PFSK-1 (cell line): ENCODE measurements around the gene FOXA2.

Experiments used
- FOXP2 ChIP-seq: optimal IDR thresholded peaks from 2 replicates; pipeline ENCODE3; 2011; ENCODE audit warnings: borderline replicate concordance, control low read depth, inconsistent platforms; ENCODE audit not compliant: insufficient read depth; ENCODE audit errors: extremely low read length, extremely low read depth
- POLR2AphosphoS5 ChIP-seq: IDR thresholded peaks from 2 replicates; pipeline ENCODE4 v1.6.1; 2012; ENCODE audit warnings: low read depth, mild to moderate bottlenecking, control low read depth, low read length, moderate library complexity
- SIN3A ChIP-seq: IDR thresholded peaks from 2 replicates; pipeline ENCODE4 v1.6.1; 2012; ENCODE audit warnings: mild to moderate bottlenecking, low read length, moderate library complexity, borderline replicate concordance; ENCODE audit not compliant: insufficient read depth
- TAF1 ChIP-seq: IDR thresholded peaks from 2 replicates; pipeline ENCODE4 v1.6.1; 2012; ENCODE audit warnings: low read length, control low read depth, borderline replicate concordance; ENCODE audit not compliant: insufficient read depth

DNA sequence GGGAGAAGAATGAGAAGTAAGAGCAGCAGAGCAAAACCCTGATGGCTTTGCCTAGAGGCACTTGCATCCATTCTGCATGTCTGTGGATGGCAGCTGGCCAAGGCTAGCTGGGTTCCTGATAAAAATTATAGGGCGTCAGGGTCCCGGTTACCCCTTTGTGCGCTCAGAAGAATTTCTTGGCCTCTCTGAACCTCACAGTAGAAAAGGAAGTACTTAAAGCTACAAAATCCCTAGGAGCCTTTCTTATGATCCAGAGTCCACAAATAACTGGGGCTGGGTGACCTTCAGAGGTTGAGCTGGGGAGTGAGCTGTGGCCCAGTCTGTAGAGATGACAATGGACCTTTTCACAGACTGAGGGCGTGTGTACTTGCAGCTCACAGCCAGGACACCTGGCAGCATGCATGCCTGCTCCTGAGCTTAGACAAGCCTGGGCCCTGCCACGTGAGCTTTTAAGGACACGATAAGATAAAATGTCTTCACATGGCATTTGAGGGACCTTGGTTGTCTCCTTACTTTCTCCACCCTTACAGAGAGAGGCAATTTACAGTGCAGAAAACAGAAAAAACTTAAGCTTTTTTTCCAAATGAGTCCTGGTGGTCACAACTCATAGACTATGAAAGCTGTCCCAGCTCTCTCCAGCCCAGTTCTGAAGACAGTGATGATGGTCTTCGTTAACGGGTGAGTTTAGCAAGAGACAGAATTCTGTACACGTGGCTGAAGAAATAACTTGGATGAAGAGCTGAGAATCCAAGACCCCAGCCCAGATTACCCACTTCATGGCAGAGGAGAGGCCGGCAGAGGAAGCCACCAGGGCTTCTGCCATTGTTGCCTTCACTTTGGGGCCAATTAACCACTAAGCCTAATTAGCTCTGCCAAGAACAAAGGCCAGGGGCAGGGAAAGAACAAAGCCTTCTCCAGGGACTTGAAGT is 50.3 kb downstream of the FOXA2 start:
- TF ChIP-seq TAF1 (no peak), POLR2AphosphoS5 (no peak), SIN3A (no peak), FOXP2 (no peak)
